ENCODE results near the gene MBD1. TPM values are rescaled to one million over a fixed set of nuclear protein-coding genes. Genes with fewer than 3 reads are reported as not detected.

The MBD1 gene
- 55.9 TPM in 2 replicates for total RNA-seq

GRCh38 chr18:50281295-50281971 is at the start of gene MBD1:
MBD1 (minus strand) TSS chr18:50281523; CDS start chr18:50279992, 1,531 bp downstream.

GRCh38 chr18:50287441-50288347 is 6.4 kb upstream of the MBD1 start, which contains the start of gene CXXC1:
CXXC1 (minus strand) TSS chr18:50287692; CDS start chr18:50287589, 103 bp downstream.

GRCh38 chr18:50266248-50266704 is 15.0 kb downstream of the MBD1 start, which contains the start of gene CFAP53:
CFAP53 (minus strand) TSS chr18:50266495; CDS start chr18:50266404, 91 bp downstream.

Other genes with a start within 250 kb of the MBD1 start
- under 0.01 and 1.1 TPM in 2 replicates for gene MYO5B, start 86.4 kb downstream of the MBD1 start, total RNA-seq
- gene CFAP53, start 15.0 kb downstream of the MBD1 start, total RNA-seq: 0.30 and 0.32 TPM in 2 replicates
- 39.3 and 53.3 TPM in 2 replicates for gene CXXC1, start 6.2 kb upstream of the MBD1 start, total RNA-seq
- 14.6 and 20.2 TPM in 2 replicates for gene SKA1, start 93.5 kb upstream of the MBD1 start, total RNA-seq